ENCODE measurements around the gene BSG.
"Not testable (repeated sequence)": the region's sequence is repeated elsewhere in the genome, so short reads cannot be mapped to it uniquely, and the experiment has no call there.

BSG gene

DNA sequence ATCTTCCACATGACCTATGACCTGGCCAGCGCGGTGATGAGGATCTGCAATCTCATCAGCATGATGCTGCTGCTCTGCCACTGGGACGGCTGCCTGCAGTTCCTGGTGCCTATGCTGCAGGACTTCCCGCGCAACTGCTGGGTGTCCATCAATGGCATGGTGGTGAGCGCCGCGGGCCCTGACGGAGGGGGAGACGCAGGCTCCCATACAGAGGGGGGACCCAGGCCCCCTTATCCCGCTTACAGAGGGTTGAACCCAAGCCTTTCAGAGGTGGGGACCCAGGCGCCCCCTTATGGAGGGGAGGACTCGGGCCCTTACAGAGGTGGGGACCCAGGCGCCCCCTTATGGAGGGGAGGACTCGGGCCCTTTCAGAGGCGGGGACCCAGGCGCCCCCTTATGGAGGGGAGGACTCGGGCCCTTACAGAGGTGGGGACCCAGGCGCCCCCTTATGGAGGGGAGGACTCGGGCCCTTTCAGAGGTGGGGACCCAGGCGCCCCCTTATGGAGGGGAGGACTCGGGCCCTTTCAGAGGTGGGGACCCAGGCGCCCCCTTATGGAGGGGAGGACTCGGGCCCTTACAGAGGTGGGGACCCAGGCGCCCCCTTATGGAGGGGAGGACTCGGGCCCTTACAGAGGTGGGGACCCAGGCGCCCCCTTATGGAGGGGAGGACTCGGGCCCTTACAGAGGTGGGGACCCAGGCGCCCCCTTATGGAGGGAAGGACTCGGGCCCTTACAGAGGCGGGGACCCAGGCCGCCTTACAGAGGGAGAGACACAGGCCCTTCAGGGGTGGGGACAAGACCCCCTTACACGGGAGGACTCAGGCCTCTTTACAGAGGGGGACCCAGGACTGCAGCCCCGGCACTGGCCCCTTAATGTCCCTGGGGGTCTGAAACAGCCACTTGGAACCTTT lies 32.9 kb downstream of the BSG start:
- not testable (repeated sequence) for DNase-seq

DNA sequence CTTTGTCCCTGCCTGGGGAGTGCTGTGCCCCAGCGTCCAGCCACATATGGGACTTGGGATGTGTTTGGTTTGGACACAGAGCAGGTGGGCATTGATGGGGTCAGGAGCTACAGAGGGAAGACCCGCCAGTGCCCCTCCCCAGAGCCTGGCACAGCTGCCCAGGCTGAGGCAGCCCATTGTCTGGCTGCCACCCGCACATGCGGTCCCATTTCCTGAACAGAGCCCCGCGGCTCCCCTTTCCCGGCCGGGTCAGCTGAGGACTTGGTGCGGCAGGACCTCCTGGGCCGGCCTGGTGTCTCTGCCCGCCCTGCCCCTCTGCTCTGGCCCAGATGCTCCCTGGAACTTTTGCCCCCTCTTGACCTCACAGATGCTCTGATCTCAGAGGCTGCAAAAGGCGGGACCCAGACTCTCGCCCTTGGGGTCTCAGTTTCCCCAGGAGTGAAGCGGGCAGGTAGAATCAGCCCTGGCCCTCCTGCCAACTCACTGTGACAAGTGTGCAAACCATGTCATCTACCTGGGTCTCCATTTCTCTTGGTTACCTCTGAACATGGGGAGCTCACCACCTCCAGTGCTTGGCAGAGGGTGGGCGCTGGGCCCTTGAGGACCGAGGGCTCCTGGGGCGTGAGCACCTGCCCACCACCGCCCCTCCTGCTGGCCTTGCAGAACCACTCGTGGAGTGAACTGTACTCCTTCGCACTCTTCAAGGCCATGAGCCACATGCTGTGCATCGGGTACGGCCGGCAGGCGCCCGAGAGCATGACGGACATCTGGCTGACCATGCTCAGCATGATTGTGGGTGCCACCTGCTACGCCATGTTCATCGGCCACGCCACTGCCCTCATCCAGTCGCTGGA lies 35.1 kb downstream of the BSG start:
- no peak for DNase-seq

DNA sequence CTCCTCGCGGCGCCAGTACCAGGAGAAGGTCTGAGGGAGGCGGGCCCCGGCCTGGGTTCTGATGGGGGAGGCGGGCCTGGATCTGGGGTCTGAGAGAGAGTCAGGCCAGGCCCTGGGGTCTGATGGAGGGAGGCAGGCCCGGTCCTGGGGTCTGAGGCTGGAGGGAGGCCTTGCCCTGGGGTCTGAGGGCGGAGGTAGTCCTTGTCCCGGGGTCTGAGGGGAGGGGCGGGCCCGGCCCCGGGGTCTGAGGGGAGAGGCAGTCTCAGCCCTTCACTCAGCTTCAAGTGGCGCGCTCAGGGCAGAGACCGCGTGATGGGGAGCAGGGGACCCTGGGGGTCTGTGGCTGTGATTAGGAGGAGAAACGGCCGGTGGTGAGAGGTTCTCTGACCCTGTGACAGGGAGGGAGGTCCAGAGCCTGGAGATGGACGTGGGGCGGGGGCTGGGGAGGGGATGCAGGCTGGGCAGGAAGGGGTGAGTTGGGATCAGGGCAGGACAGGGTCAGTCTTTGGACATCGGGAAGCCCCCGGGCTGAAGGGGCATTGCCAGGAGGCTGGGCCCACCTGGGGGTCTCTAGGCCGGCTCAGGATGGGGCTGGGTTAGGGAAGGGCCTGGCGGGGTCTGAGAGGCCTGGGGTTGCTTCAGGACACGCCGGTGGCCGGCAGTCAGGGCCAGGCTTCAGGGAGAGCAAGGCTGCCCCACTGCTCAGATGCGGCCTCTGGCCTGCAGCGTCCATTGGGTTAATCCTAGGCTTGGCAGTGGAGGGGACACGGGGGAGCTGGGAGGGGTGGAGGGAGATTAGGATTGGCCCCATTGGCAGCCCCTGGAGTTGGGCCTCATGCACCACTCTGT lies 36.0 kb downstream of the BSG start:
- no peak for DNase-seq

DNA sequence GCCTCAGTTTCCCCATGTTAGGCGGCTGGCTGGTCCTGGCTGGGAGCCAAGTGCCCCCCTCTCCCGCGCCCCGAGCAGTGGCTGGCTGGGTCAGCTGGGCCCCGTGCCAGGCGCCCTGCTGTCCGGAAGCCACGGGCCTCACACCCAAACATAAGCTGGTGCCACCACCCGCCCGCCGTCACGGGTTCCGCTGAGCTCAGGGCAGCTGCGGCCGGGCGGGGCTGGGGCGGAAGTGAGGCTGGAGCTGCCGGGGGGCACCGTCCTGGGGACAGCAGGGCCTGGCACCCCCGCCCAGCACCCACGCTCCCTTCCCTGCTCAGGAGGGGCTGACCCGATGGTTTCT lies 36.6 kb downstream of the BSG start:
- no peak for DNase-seq

DNA sequence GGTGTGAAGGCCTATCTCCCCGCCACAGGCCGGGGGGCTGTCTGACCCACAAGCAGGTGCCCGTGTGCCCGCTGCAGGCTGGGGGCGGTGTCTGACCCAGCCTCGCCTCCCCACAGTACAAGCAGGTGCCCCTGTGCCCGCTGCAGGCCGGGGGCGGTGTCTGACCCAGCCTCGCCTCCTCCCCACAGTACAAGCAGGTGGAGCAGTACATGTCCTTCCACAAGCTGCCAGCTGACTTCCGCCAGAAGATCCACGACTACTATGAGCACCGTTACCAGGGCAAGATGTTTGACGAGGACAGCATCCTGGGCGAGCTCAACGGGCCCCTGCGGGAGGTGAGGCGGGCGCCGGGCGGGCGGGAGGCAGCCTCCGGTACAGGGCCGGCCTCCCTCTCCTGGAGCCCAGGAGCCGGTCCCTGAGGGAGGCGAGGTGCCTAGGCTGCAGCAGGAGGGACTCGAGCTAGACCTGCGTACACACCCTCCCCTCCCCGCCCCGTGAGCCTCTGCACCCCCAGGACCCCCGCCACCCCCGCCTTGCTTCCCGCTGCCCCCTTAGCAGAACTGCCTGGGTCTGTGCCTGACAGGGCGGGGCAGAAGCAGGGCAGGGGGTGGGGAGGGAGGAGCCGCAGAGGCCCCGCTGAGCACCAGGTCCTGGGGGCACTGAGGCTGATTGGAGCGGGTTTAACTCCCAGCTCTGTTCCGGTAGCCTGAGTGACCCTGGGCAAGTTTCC lies 37.8 kb downstream of the BSG start:
- peak; percentile 61 for DNase-seq

DNA sequence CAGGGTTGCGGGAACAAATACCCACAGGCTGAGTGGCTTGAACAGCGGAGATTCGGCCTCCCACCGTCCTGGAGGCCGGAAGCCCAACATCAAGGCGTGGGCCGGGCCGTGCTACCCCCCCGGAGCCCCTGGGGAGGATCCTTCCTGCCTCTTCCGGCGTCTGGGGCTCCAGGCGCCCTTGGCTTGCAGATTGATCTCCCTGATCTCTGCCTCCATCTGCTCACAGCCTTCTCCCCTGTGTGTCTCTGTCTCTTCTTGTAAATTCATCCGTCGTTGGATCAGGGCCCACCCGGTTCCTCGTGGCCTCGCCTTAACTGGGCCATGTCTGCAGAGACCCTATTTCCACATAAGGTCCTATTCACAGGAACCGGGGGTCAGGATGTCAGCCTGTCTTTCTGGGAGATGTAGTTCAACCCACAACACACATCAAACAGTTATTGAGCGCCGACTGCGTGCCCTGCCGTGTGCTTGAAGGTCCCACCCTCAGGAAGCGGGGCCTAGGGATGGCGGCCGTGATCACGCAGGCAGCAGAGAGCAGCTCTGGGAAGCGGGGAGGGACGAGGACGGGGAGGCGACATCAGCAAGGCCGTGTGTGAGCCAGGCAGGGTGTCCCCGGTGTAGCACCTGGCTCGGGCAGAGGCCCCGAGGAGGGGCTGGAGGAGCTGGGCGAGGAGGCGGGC lies 38.5 kb downstream of the BSG start:
- DNase-seq, result peak; percentile 75

DNA sequence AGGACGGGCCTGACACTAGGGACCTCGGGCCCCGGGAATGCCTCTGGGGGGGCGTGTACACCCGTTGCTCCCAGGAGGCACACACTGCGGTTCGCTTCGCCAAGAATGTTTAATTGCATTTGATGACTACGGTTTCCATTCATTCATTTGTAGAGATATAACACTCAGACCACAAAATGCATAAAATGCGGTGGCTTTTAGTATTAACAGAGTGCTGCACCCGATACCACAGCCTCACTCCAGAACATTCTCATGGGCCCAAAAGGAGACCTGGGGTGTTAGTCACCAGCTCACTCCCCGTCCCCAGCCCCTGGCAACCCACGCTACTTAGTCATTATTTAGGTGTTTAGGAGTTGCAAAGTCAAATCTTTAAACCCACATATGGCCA lies 39.1 kb downstream of the BSG start:
- peak; percentile 56 for DNase-seq

DNA sequence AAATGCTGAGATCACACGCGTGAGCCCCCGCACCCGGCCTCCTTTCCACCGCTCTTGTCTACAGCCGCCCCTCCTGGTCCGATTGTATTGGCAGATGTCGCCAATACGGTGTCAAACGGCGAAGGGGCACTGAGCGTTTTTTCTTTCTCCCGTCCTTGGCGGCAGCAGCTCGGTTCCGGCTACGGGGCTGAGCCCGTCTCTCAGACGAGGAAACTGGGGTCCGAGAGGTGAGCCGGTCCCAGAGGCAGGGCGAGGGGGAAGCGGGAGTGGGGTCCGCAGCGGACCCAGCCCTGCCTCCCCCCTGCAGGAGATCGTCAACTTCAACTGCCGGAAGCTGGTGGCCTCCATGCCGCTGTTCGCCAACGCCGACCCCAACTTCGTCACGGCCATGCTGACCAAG lies 40.5 kb downstream of the BSG start:
- no peak for DNase-seq

DNA sequence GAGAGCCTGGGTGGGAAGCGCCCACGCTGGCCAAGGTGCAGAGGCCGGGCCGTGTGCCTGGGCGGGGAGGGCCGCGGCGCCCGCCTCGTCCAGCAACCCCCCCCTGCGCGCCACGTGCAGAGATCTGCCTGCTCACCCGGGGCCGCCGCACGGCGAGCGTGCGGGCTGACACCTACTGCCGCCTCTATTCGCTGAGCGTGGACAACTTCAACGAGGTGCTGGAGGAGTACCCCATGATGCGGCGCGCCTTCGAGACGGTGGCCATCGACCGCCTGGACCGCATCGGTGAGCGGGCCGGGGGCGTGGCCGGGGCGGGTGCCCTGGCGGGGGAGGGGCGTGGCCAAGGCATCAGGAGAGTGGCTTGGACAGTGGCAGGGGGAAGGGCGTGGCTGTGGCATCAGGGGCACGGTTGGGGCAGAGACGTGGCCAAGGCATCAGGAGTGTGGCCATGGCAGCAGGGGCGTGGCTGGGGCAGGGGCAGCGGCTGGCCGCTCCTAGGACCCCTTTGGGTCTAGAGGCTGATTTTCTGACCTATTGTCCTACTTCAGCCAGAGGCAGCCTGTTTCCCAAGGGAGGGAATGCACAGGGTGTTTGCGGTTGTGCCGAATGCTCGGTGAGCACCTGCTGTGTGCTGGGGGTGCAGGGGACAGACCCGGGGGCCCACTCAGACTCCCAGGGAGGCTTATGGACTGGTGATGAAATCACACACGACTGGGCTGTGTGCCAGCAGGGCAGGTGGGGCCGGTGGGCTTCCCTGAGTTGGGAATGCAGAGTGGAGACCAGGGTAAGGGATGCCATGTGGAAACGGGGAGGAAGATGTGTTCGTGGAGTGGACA lies 41.6 kb downstream of the BSG start:
- DNase-seq, result no peak

DNA sequence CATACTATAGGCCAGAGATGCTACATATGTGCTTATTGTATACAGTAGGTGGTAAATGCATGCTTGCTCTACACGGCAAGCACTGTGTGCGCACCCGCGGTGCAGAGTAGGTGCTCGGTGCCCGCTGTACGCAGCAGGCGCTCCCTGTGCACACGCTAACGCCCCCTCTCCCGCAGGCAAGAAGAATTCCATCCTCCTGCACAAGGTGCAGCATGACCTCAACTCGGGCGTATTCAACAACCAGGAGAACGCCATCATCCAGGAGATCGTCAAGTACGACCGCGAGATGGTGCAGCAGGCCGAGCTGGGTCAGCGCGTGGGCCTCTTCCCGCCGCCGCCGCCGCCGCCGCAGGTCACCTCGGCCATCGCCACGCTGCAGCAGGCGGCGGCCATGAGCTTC lies 43.2 kb downstream of the BSG start:
- DNase-seq, result no peak

DNA sequence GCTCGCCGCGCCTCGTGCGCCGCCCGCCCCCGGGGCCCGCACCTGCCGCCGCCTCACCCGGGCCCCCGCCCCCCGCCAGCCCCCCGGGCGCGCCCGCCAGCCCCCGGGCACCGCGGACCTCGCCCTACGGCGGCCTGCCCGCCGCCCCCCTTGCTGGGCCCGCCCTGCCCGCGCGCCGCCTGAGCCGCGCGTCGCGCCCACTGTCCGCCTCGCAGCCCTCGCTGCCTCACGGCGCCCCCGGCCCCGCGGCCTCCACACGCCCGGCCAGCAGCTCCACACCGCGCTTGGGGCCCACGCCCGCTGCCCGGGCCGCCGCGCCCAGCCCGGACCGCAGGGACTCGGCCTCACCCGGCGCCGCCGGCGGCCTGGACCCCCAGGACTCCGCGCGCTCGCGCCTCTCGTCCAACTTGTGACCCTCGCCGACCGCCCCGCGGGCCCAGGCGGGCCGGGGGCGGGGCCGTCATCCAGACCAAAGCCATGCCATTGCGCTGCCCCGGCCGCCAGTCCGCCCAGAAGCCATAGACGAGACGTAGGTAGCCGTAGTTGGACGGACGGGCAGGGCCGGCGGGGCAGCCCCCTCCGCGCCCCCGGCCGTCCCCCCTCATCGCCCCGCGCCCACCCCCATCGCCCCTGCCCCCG lies 43.8 kb downstream of the BSG start:
- DNase-seq, result no peak

DNA sequence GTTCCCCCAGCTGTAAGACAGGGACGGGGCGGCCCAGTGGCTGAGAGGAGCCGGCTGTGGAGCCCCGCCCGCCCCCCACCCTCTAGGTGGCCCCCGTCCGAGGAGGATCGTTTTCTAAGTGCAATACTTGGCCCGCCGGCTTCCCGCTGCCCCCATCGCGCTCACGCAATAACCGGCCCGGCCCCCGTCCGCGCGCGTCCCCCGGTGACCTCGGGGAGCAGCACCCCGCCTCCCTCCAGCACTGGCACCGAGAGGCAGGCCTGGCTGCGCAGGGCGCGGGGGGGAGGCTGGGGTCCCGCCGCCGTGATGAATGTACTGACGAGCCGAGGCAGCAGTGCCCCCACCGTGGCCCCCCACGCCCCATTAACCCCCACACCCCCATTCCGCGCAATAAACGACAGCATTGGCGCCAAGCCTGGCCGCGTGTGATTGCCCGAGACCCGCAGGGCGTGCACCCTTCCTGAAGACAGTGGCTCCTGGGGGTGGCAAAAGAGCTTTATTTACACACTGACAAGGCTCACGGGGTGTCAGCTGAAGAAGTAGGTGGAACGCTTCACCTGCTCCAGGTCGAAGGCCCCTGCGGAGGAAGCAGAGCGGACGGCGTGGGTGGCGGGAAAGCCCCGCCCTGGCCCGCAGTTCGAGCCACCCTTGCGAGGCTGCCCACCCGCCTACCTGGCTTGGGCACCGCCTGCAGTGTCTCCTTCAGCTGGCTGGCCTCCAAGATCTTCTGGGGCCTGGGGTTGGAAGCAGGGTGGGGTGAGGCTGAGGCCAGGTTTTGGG lies 44.5 kb downstream of the BSG start:
- no peak for DNase-seq

DNA sequence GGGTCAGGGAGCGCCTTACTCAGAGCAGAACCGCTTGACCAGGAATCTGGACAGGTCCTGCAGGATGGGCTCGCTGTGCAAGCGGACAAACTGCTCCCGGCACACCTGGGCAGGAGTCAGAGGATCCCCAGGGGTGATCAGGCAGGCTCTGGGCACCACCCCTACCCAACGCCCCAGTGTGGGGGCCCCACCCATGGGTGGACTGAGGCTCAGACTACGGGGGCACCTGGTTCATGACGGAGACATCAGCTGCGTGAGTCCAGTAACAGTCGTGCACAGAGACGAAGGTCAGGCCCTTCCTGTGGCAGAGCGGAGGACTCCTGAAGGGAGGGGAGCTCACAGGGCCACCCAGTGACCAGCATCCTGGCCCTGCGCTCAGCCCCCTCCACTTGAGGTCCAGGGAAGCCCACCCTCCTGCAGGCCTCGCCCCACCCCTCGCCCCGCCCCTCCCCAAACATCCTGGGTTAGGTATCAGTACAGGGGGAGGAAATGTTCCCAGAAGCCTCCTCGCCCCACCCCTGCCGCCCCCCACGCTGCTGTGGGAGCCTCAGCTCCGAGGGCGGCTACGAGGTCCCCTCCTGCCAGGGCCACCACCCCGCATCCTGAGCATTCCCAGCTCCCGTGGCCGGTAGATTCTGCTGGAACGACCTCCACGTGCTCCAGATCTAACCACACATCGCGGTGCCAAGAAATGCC lies 45.3 kb downstream of the BSG start:
- no peak for DNase-seq

DNA sequence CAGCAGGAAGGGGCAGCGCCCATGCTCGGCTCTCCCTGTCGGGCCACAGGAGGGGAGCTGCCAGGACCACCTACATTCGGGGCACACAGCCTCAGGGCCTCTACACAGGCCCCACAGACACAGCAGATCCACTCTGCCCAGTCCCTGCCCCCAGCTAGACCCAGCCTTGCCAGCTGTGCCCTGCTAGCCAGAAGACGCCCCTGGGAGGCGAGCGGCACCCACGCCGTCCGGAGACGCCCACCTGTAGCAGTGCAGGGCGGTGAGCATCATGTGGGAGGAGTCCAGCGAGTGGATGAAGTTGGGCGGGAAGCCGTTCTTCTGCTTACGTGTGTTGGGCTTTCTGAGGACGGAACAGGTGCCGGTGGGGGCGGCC lies 45.8 kb downstream of the BSG start:
- no peak for DNase-seq

DNA sequence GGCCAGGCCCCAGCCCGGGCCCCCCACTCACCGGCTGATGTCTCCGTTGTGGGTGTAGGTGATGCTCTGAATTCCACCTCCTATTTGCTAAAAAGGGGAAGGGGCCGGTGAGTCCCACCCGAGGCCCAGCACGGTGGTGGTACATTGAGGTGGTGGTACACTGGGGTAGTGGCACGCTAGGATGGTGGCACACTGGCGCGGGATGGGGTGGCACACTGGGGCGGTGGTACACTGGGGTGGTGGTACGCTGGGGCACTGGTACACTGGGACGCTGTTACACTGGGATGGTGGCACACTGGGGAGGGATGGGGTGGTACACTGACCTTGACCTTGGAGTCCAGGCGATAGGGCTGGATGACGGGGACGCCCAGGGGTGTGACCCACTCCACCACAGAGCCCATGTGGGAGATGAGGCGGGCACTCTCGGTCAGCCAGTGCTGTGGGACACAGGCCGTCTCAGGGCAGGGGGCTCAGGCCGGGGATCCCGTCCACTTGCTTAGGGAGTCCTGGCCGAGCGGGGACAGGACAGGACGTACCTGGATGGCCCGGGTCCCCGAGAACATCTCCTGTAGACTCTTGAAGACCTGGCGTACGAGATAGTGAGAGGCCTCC lies 46.4 kb downstream of the BSG start:
- no peak for DNase-seq

DNA sequence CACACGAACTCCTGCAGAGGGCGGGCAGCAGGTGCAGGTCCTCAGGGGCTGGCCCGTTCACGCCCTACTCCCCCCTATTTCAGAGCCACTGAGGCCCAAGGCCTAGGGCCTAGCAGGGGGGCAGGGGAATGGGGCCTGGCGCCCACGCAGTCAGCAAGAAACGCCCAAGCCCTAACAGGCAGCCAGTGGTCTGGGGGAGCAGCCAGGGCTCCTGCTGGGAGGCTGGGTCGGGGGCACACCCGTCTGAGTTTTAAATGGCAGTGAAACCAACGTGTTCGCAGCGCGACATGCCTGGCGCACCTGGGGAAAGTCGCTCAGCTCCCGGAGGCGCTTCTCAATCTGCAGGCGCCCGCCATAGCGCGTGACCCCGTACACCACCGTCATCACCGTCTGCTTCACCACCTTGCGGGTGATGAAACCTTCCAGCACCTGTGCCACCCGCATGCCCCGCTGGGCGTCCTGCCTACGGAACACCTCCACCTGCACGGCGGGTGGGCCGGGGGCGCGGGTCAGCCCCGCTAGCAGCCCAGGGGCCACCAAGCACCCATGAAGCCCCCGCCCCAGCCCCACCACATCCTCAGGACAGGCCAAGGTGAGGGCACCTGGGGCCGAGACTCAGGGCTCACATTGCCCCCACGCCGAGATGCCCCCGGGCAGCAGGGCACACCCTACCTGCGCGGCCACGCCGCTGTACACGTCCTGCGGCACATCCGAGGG lies 47.0 kb downstream of the BSG start:
- no peak for DNase-seq

DNA sequence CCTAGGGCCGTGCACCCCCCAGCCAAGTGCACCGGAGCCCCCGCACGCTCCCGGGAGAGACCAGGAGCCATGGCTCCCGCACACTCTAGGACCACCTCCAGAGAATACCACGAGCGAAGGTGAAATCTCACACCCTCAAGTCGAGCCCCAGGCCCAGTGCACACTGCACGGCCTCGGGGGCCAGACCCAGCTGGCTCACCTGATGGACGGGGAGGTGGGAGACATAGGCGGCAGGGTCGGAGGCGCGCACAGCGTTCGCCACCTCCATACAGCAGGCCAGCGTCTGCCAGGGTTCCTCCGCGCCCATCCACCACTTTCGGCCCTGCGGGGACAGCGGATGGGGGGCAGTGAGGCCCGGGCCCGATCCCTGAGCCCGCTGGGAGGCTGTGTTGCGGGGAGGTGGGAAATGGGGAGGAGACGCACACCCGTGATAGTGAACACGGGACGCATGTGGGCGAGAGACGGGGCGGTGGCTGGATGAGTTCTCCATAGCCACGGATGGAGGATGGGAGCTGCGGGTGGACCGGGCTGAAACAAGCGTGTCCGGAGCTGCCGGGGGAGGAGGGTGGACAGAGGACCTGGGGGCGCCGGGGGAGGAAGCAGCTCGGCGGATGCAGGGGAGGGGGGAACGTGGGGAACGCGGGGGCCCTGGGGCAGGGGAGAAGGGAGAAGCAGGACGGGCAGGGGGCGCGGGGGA lies 47.9 kb downstream of the BSG start:
- DNase-seq, result no peak

Measured in CD4-positive, alpha-beta T cell treated with Interleukin-21 for 1 hour (primary cell).